Activated naive CD8-positive, alpha-beta T cell treated with anti-CD3 and anti-CD28 coated beads, Interleukin-2, amount 50 U/mL, for 24 hours (primary cell): ENCODE results near the gene WDTC1.
"Not testable (repeated sequence)": the region's sequence is repeated elsewhere in the genome, so short reads cannot be mapped to it uniquely, and the experiment has no call there.

Experiments
- ATAC-seq: fragments of 150-1000 bp; cut with Tn5 transposase; one replicate; pipeline ENCODE4 v1.10.0; 2021
- DNase-seq: peaks from one replicate; pipeline ENCODE4 v3.0.0; 2021
- H3K27ac Mint-ChIP-seq: one replicate; pipeline ENCODE4 v1.8.0; 2021; ENCODE audit warnings: mild to moderate bottlenecking, mixed read lengths
- H3K27me3 Mint-ChIP-seq: one replicate; pipeline ENCODE4 v1.8.0; 2021; ENCODE audit warnings: mixed read lengths
- H3K36me3 Mint-ChIP-seq: one replicate; pipeline ENCODE4 v1.8.0; 2021; ENCODE audit warnings: low read depth, mixed read lengths
- H3K4me1 Mint-ChIP-seq: one replicate; pipeline ENCODE4 v1.8.0; 2021; ENCODE audit warnings: mixed read lengths
- H3K4me3 Mint-ChIP-seq: one replicate; pipeline ENCODE4 v1.8.0; 2021; ENCODE audit warnings: mild to moderate bottlenecking, moderate library complexity, mixed read lengths
- H3K9me3 Mint-ChIP-seq: one replicate; pipeline ENCODE4 v1.8.0; 2021; ENCODE audit warnings: mixed read lengths

The WDTC1 gene

GRCh38 chr1:27284425-27285273 lies 50.2 kb downstream of the WDTC1 start:
- Mint-ChIP-seq H3K27ac (no peak overlapping the region), H3K9me3 (no peaks in the 10 kb centered on the region), H3K4me3 (no peak overlapping the region), H3K27me3 (no peaks in the 10 kb centered on the region), H3K4me1 (no peaks in the 10 kb centered on the region), H3K36me3 (peaks cover 6% of the 10 kb centered on the region)
- DNase-seq (peak; percentile 89), ATAC-seq (peak; percentile 86)

- H3K27ac Mint-ChIP-seq = no peak overlapping the region
- no peak for DNase-seq
These were observed 50.8 kb downstream of the WDTC1 start for GRCh38 chr1:27285274-27285660.

GRCh38 chr1:27285821-27286220 lies 51.4 kb downstream of the WDTC1 start:
- not testable (repeated sequence) for H3K27me3 Mint-ChIP-seq, H3K4me1 Mint-ChIP-seq, H3K27ac Mint-ChIP-seq, ATAC-seq, H3K9me3 Mint-ChIP-seq, H3K36me3 Mint-ChIP-seq, DNase-seq, H3K4me3 Mint-ChIP-seq

More at GRCh38 chr1:27285274-27285660, 50.8 kb downstream of the WDTC1 start:
- H3K36me3 Mint-ChIP-seq = peaks cover 6% of the 10 kb centered on the region
- H3K4me1 Mint-ChIP-seq = no peaks in the 10 kb centered on the region
- no peaks in the 10 kb centered on the region for H3K9me3 Mint-ChIP-seq
- ATAC-seq = no peak
- no peak overlapping the region for H3K4me3 Mint-ChIP-seq
- no peaks in the 10 kb centered on the region for H3K27me3 Mint-ChIP-seq

DNA sequence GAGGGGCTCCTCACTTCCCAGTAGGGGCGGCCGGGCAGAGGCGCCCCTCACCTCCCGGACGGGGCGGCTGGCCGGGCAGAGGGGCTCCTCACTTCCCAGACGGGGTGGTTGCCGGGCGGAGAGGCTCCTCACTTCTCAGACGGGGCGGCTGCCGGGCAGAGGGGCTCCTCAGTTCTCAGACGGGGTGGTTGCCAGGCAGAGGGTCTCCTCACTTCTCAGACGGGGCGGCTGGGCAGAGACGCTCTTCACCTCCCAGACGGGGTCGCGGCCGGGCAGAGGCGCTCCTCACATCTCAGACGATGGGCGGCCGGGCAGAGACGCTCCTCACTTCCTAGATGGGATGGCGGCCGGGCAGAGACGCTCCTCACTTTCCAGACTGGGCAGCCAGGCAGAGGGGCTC lies 54.7 kb downstream of the WDTC1 start:
- not testable (repeated sequence) for H3K27me3 Mint-ChIP-seq, H3K27ac Mint-ChIP-seq, DNase-seq, ATAC-seq, H3K36me3 Mint-ChIP-seq, H3K9me3 Mint-ChIP-seq, H3K4me3 Mint-ChIP-seq, H3K4me1 Mint-ChIP-seq

- peaks cover 5% of the 10 kb centered on the region for H3K36me3 Mint-ChIP-seq
- H3K4me1 Mint-ChIP-seq = no peaks in the 10 kb centered on the region
- H3K9me3 Mint-ChIP-seq = no peaks in the 10 kb centered on the region
- ATAC-seq (no peak), DNase-seq (no peak)
- no peak overlapping the region for H3K4me3 Mint-ChIP-seq
- H3K27ac Mint-ChIP-seq = no peak overlapping the region
- no peaks in the 10 kb centered on the region for H3K27me3 Mint-ChIP-seq
These were observed 56.1 kb downstream of the WDTC1 start for GRCh38 chr1:27290581-27290980.

DNA sequence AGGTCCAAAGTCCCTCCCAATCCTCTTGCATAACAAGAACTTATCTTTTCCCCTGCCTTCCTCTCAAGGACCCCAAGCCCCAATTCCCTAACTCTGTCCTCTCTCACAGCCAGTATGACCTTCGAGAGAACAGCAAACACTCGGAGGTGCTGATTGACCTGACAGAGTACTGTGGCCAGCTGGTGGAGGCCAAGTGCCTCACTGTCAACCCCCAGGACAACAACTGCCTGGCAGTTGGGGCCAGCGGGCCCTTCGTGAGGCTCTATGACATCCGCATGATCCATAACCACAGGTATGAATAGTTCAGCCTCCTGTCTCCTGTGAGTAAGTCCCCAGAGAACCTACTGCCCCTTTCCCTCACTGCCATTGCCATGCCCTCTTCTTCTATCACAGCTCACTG lies 57.7 kb downstream of the WDTC1 start:
- Mint-ChIP-seq H3K4me1 (no peaks in the 10 kb centered on the region), H3K27ac (no peak overlapping the region), H3K4me3 (no peak overlapping the region), H3K9me3 (no peaks in the 10 kb centered on the region), H3K36me3 (peaks cover 5% of the 10 kb centered on the region), H3K27me3 (no peaks in the 10 kb centered on the region)
- DNase-seq (no peak), ATAC-seq (no peak)

- no peaks in the 10 kb centered on the region for H3K36me3 Mint-ChIP-seq
- H3K4me1 Mint-ChIP-seq = no peaks in the 10 kb centered on the region
- no peaks in the 10 kb centered on the region for H3K27me3 Mint-ChIP-seq
- H3K9me3 Mint-ChIP-seq = no peaks in the 10 kb centered on the region
- DNase-seq (no peak), ATAC-seq (no peak)
- H3K27ac Mint-ChIP-seq = no peak overlapping the region
- H3K4me3 Mint-ChIP-seq = no peak overlapping the region
These were observed 59.5 kb downstream of the WDTC1 start for GRCh38 chr1:27293915-27294314.

DNA sequence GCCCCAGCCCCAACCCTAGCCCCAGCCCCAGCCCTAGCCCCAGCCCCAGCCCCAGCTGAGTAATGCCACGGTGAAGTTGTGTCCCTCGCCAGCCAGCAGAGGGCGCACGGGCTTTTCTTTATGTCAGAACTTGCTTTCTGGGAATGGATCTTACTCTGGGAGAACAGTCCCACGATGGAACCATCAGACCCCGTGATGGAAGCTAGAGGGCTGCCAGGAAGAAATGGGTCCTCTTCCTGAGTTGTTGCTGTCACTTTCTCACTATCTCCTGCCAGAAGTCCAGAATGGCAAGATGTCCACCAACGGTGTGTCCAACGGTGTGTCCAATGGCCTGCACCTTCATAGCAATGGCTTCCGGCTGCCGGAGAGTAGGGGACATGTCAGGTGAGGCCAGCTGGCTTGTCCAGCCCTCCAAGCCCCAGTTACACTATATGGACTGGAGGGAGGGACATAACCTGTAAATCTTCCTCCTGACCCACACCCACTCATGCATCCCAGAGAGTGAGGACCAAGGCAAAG lies 62.4 kb downstream of the WDTC1 start:
- H3K27ac Mint-ChIP-seq = no peak overlapping the region
- no peaks in the 10 kb centered on the region for H3K27me3 Mint-ChIP-seq
- H3K9me3 Mint-ChIP-seq = no peaks in the 10 kb centered on the region
- peak; percentile 80 for DNase-seq
- ATAC-seq = peak; percentile 47
- H3K4me3 Mint-ChIP-seq = no peak overlapping the region
- no peaks in the 10 kb centered on the region for H3K4me1 Mint-ChIP-seq
- no peaks in the 10 kb centered on the region for H3K36me3 Mint-ChIP-seq

DNA sequence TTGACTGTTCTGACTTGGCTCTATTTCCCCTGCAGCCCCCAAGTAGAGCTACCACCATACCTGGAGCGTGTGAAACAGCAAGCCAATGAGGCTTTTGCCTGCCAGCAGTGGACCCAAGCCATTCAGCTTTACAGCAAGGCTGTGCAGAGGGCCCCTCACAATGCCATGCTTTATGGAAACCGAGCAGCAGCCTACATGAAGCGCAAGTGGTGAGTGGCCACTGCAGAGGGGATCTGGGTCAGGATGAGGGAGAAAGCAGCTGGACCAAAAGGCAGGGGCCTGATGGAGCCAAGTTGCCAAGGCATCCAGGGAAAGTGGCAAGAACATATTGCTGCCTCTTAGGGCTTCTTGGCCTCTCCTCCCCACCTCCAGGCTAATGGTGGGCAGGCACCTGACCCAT lies 63.5 kb downstream of the WDTC1 start:
- DNase-seq = no peak
- no peak for ATAC-seq
- no peak overlapping the region for H3K4me3 Mint-ChIP-seq
- H3K4me1 Mint-ChIP-seq = no peaks in the 10 kb centered on the region
- H3K27ac Mint-ChIP-seq = no peak overlapping the region
- H3K36me3 Mint-ChIP-seq = no peaks in the 10 kb centered on the region
- H3K27me3 Mint-ChIP-seq = no peaks in the 10 kb centered on the region
- H3K9me3 Mint-ChIP-seq = no peaks in the 10 kb centered on the region

DNA sequence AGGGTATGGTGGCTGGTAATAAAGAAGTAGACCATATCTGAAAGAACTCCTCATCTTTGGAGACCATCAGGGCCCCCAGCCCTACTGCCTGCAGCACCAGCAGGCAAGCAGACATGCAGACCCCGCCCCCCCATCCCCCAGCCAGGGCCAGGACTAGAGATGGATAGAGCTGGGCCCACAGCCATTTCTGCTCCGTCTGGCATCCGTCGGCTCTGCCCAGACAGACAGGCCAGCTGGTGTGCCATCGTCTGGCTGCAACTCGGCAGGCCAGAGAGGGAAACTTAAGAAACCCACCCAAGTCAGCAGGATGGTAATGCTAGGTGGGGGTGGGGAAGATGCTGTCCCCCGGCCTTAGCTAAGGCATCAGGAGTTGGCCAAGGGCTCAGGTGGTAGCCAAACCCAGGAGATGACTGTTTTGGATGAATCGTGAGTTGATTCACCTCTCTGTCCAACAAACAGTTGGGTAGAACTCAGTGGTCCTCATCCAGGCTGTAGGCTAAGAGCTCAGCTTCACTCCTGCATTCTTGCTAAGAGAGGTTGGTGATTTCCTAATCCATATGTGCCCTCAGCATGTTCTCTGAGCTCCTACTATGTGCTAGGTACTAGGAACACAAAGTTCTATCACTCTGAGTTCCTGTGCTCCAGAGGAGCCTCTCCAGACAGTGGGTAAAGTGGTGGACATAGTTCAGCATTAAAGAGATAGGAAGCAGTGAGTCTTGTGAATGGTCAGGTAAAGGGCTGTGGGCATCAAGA lies 64.4 kb downstream of the WDTC1 start:
- ATAC-seq (no peak), DNase-seq (no peak)
- no peaks in the 10 kb centered on the region for H3K4me1 Mint-ChIP-seq
- H3K9me3 Mint-ChIP-seq = no peaks in the 10 kb centered on the region
- H3K4me3 Mint-ChIP-seq = no peak overlapping the region
- H3K36me3 Mint-ChIP-seq = peaks cover 2% of the 10 kb centered on the region
- H3K27me3 Mint-ChIP-seq = no peaks in the 10 kb centered on the region
- no peak overlapping the region for H3K27ac Mint-ChIP-seq

GRCh38 chr1:27299385-27300271 lies 65.2 kb downstream of the WDTC1 start:
- DNase-seq (no peak), ATAC-seq (no peak)
- no peaks in the 10 kb centered on the region for H3K4me1 Mint-ChIP-seq
- H3K27me3 Mint-ChIP-seq = no peaks in the 10 kb centered on the region
- no peak overlapping the region for H3K4me3 Mint-ChIP-seq
- no peaks in the 10 kb centered on the region for H3K9me3 Mint-ChIP-seq
- peaks cover 2% of the 10 kb centered on the region for H3K36me3 Mint-ChIP-seq
- no peak overlapping the region for H3K27ac Mint-ChIP-seq

- Mint-ChIP-seq H3K4me3 (no peak overlapping the region), H3K36me3 (peaks cover 2% of the 10 kb centered on the region), H3K27ac (no peak overlapping the region), H3K4me1 (no peaks in the 10 kb centered on the region), H3K9me3 (no peaks in the 10 kb centered on the region), H3K27me3 (no peaks in the 10 kb centered on the region)
- ATAC-seq (peak; percentile 90), DNase-seq (peak; percentile 79)
These were observed 66.1 kb downstream of the WDTC1 start for GRCh38 chr1:27300341-27301051.

DNA sequence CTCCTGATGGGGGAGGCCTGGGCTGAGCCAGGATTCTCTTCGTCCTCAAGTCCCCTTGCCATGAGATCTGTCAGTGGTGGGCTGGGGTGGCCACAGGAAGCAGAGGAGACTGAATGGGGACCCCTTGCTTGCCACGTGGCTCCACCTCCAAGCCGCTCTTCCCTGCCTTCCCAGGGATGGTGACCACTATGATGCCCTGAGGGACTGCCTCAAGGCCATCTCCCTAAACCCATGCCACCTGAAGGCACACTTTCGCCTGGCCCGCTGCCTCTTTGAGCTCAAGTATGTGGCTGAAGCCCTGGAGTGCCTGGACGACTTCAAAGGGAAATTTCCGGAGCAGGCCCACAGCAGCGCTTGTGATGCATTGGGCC lies 66.6 kb downstream of the WDTC1 start:
- DNase-seq = no peak
- Mint-ChIP-seq H3K4me3 (no peak overlapping the region), H3K4me1 (no peaks in the 10 kb centered on the region), H3K27ac (no peak overlapping the region), H3K36me3 (peaks cover 2% of the 10 kb centered on the region), H3K9me3 (no peaks in the 10 kb centered on the region), H3K27me3 (no peaks in the 10 kb centered on the region)
- no peak for ATAC-seq
